Fibroblast of lung (primary cell): ENCODE measurements around the gene GLA. TPM values are rescaled to one million over a fixed set of nuclear protein-coding genes. Genes with fewer than 3 reads are reported as not detected.

ENCODE experiments used
- DNase-seq, 2 donors: peaks; one replicate each; pipeline versions ENCODE4 v3.0.0 to v3.0.0-alpha.2; 2010; ENCODE audit warnings: low read depth in 2 of 2
- H2AFZ ChIP-seq: 2 replicates; pipeline ENCODE4 v1.5.1; 2012; ENCODE audit warnings: low read length, control low read depth, inconsistent platforms
- H3K27ac ChIP-seq: 2 replicates; pipeline ENCODE4 v1.5.1; 2011; ENCODE audit warnings: low read length, control low read depth; ENCODE audit not compliant: insufficient read depth
- H3K27me3 ChIP-seq: 2 replicates; pipeline ENCODE4 v1.5.1; 2011; ENCODE audit warnings: mild to moderate bottlenecking, low read length; ENCODE audit not compliant: control insufficient read depth, insufficient read depth
- H3K36me3 ChIP-seq: 2 replicates; pipeline ENCODE4 v1.5.1; 2011; ENCODE audit warnings: low read length; ENCODE audit not compliant: control insufficient read depth, insufficient read depth
- H3K4me1 ChIP-seq: 2 replicates; pipeline ENCODE4 v1.5.1; 2011; ENCODE audit warnings: low read length; ENCODE audit not compliant: control insufficient read depth, insufficient read depth; ENCODE audit errors: extremely low read depth
- H3K4me2 ChIP-seq: 2 replicates; pipeline ENCODE4 v1.5.1; 2011; ENCODE audit warnings: low read length, control low read depth; ENCODE audit not compliant: insufficient read depth; ENCODE audit errors: extremely low read depth
- H3K4me3 ChIP-seq, 4 experiments: fragments of 200-600 bp in 1 of 4; sonication (generic) in 1 of 4; replicated peaks in 1 of 4; 2 replicates each; pipeline ENCODE4 v1.5.1; 2011 to 2016; ENCODE audit warnings: low read length in 4 of 4, low read depth in 3 of 4, mild to moderate bottlenecking in 3 of 4, control low read depth in 2 of 4, inconsistent platforms in 1 of 4, mixed read lengths in 1 of 4; ENCODE audit not compliant: insufficient read depth in 1 of 4; ENCODE audit errors: control extremely low read depth in 1 of 4
- H3K79me2 ChIP-seq: 2 replicates; pipeline ENCODE4 v1.5.1; 2012; ENCODE audit warnings: mild to moderate bottlenecking, low read length, inconsistent platforms; ENCODE audit not compliant: control insufficient read depth, insufficient read depth
- H3K9ac ChIP-seq: 2 replicates; pipeline ENCODE4 v1.5.1; 2011; ENCODE audit warnings: mild to moderate bottlenecking, low read length, control low read depth; ENCODE audit not compliant: insufficient read depth
- H3K9me3 ChIP-seq: 2 replicates; pipeline ENCODE4 v1.5.1; 2012; ENCODE audit warnings: low read depth, low read length; ENCODE audit not compliant: control insufficient read depth, insufficient read depth
- H4K20me1 ChIP-seq: 2 replicates; pipeline ENCODE4 v1.5.1; 2011; ENCODE audit warnings: low read length; ENCODE audit not compliant: control insufficient read depth, insufficient read depth; ENCODE audit errors: extremely low read depth
- CTCF ChIP-seq, 2 donors: IDR thresholded peaks in 1 of 2; conservative IDR thresholded peaks in 1 of 2; 1 replicate in 1 of 2; 2 replicates in 1 of 2; pipeline ENCODE4 v1.5.1; 2011 to 2012; ENCODE audit warnings: low read length in 2 of 2, control low read depth in 1 of 2, inconsistent platforms in 1 of 2, low read depth in 1 of 2, mild to moderate bottlenecking in 1 of 2
- EZH2 ChIP-seq: IDR thresholded peaks from 2 replicates; pipeline ENCODE4 v1.5.1; 2012; ENCODE audit warnings: low read length, control low read depth, mild to moderate bottlenecking; ENCODE audit errors: missing control alignments
- polyA minus RNA-seq: library from RNA; depleted of rRNA, polyadenylated mRNA; stranded (reverse); fragments of >200 nt; gene quantifications from 2 replicates; pipeline ENCODE4 v1.2.3, GENCODE V29; 2011; ENCODE audit warnings: low replicate concordance
- polyA plus RNA-seq, 2 donors: library from polyadenylated mRNA; depleted of rRNA in 1 of 2; stranded (reverse) in 1 of 2; unstranded in 1 of 2; fragments of >200 nt; gene quantifications; 2 replicates each; pipeline ENCODE4 v1.2.1, GENCODE V29; 2011 to 2012; ENCODE audit warnings: missing spikeins in 1 of 2
- total RNA-seq: library from RNA; depleted of rRNA; stranded (reverse); fragments of >200 nt; gene quantifications from 2 replicates; pipeline ENCODE4 v1.2.1, GENCODE V29; 2014

The GLA gene
- 11.3 and 19.3 TPM in 2 replicates for total RNA-seq
- 23.1 and 30.3 TPM in 2 replicates for polyA plus RNA-seq
- polyA plus RNA-seq (2012), result 16.8 and 24.2 TPM in 2 replicates
- polyA minus RNA-seq, result 2.6 and 10.3 TPM in 2 replicates

DNA sequence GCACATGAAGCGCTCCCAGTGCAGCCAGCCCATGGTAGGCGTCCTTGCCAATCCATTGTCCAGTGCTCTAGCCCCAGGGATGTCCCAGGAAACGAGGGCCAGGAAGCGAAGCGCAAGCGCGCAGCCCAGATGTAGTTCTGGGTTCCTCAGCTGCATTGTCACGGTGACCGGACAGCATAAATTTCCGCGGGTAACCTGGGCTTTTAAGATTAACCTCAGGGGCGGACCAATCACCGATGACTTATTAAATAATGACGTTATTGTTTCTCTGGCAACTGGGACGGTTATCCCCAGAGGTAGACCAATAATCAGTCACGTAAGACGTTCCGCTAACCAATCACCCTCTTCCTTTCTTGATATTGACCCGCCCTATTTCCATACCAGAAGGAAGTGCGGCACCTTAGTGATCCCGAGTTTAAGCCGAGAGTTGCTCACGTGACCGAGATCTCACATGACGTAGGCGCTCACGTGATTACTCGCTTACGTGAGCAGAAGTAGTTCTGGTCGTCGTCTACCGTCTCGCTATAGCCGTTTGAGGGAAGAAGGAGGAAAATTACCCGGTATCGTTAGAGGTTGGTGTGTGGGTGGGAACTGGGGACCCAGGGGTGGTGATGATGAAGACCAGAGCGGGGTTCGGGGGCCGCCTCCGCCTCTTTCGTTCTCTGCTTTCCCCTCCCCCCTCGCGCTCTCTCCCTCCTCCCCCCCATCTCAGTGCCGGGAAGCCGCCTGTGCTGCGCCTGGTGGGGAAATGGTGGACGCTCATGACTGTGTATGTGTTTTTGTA is at the start of gene GLA, which contains the start of gene HNRNPH2:
Gene GLA, minus strand, starts transcription at position 178 of the 784 bp plus-strand sequence. Its CDS starts 22 bp downstream, at position 156.
Gene HNRNPH2, plus strand, starts transcription at position 475 of the 784 bp plus-strand sequence. CDS start 3,767 bp downstream, outside the sequence.
- no peaks in the 10 kb centered on the region for H3K27me3 ChIP-seq
- peaks cover 55% of the 10 kb centered on the region for H3K79me2 ChIP-seq

DNA sequence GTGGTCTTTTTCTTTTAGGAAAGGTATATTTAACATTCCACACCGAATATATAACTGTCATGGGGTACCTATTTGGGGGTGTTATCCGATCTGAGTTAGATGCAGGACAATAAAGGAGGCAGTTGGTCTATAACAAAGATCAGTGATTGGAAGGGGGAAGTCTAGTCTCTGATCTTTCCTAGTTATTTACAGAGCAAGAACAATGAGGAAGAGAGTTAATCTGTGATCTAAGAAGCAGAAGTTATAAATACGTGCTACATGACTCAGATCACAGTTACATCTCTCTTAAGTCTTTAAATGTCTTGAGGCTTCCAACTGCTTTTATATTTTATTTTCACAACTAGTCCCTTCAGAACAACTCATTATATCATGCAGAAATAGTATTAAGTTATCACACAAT is 44.3 kb upstream of the GLA start:
- Histone ChIP-seq H3K27ac (no peak overlapping the region), H3K27me3 (no peaks in the 10 kb centered on the region), H3K4me3 (no peak overlapping the region), H4K20me1 (no peaks in the 10 kb centered on the region), H3K9ac (no peak overlapping the region), H3K9me3 (no peaks in the 10 kb centered on the region), H3K4me2 (no peak overlapping the region), H3K36me3 (no peaks in the 10 kb centered on the region), H3K4me1 (no peaks in the 10 kb centered on the region), H3K79me2 (no peaks in the 10 kb centered on the region), H2AFZ (no peak overlapping the region)
- no peak for TF ChIP-seq EZH2
- no peak for TF ChIP-seq CTCF (conservative IDR thresholded peaks at IDR 0.05 in 1 of 2, IDR thresholded peaks at IDR 0.05 in 1 of 2; ENCODE audit: low read depth in 1 of 2, low read length in 2 of 2)
- DNase-seq, result peak in 1 of 2 donors; percentile 14

More for the DNA sequence above, at the start of gene GLA, which contains the start of gene HNRNPH2:
- no peak for TF ChIP-seq EZH2
- no peak for TF ChIP-seq CTCF (conservative IDR thresholded peaks at IDR 0.05 in 1 of 2, IDR thresholded peaks at IDR 0.05 in 1 of 2; ENCODE audit: low read depth in 1 of 2, low read length in 2 of 2)
- Histone ChIP-seq H3K9ac (peak within 1 kb of the TSS; percentile 91), H3K36me3 (no peaks in the 10 kb centered on the region), H3K4me2 (peak within 1 kb of the TSS; percentile 87), H3K4me1 (no peaks in the 10 kb centered on the region), H3K27ac (peak within 1 kb of the TSS; percentile 98), H2AFZ (peak within 1 kb of the TSS; percentile 66), H3K4me3 (peak within 1 kb of the TSS; percentile 75 to 96 (median 81)), H4K20me1 (no peaks in the 10 kb centered on the region), H3K9me3 (no peaks in the 10 kb centered on the region)
- DNase-seq, result peak; percentile 98 to 99

GRCh38 chrX:101450961-101451360 is 43.2 kb upstream of the GLA start:
- Histone ChIP-seq H3K4me1 (no peaks in the 10 kb centered on the region), H3K27ac (no peak overlapping the region), H3K9ac (no peak overlapping the region), H3K27me3 (no peaks in the 10 kb centered on the region), H4K20me1 (no peaks in the 10 kb centered on the region), H2AFZ (no peak overlapping the region), H3K79me2 (no peaks in the 10 kb centered on the region), H3K36me3 (no peaks in the 10 kb centered on the region), H3K9me3 (no peaks in the 10 kb centered on the region), H3K4me3 (no peak overlapping the region), H3K4me2 (no peak overlapping the region)
- peak in 1 of 2 donors; percentile 70 for DNase-seq
- TF ChIP-seq EZH2, result no peak
- TF ChIP-seq CTCF (conservative IDR thresholded peaks at IDR 0.05 in 1 of 2, IDR thresholded peaks at IDR 0.05 in 1 of 2; ENCODE audit: low read depth in 1 of 2, low read length in 2 of 2), result no peak
